K562 (cell line): ENCODE measurements around the gene ERVH48-1. TPM values are rescaled to one million over a fixed set of nuclear protein-coding genes. Genes with fewer than 3 reads are reported as not detected.

ENCODE experiments used
- ARID1B ChIP-seq: fragments of 450-650 bp; IDR thresholded peaks from 2 replicates; pipeline ENCODE4 v1.6.1; 2016; ENCODE audit warnings: antibody characterized with exemption, mild to moderate bottlenecking, inconsistent platforms
- E2F3 ChIP-seq: fragments of 250-450 bp; sonication (Bioruptor Pico); IDR thresholded peaks from 2 replicates; pipeline ENCODE4 v1.4.0; 2020; ENCODE audit warnings: mild to moderate bottlenecking
- ELF2 ChIP-seq: fragments of 250-450 bp; sonication (Bioruptor Pico); IDR thresholded peaks from 2 replicates; pipeline ENCODE4 v1.5.0; 2021; ENCODE audit warnings: mild to moderate bottlenecking
- ERF ChIP-seq: fragments of 450-650 bp; formaldehyde crosslinking; IDR thresholded peaks from 2 replicates; pipeline ENCODE4 v1.4.0; 2020; ENCODE audit warnings: mild to moderate bottlenecking, mixed read lengths
- ESRRB ChIP-seq: fragments of 250-450 bp; sonication (Bioruptor Pico); IDR thresholded peaks from 2 replicates; pipeline ENCODE4 v1.5.0; 2020; ENCODE audit warnings: mild to moderate bottlenecking, moderate library complexity, borderline replicate concordance
- GABPA ChIP-seq: fragments of 200-800 bp; sonication (Bioruptor generic); conservative IDR thresholded peaks from 2 replicates; pipeline ENCODE4 v1.6.1; 2016; ENCODE audit warnings: low read depth, missing genetic modification characterization, missing compliant biosample characterization
- GATAD2A ChIP-seq: fragments of 450-650 bp; IDR thresholded peaks from 2 replicates; pipeline ENCODE4 v1.6.1; 2017
- HEY1 ChIP-seq: fragments of 250-450 bp; sonication (Bioruptor Pico); IDR thresholded peaks from 2 replicates; pipeline ENCODE4 v1.5.0; 2020; ENCODE audit warnings: mild to moderate bottlenecking, moderate library complexity, borderline replicate concordance
- PHF21A ChIP-seq: fragments of 450-650 bp; IDR thresholded peaks from 2 replicates; pipeline ENCODE4 v1.6.1; 2017; ENCODE audit warnings: low read depth, borderline replicate concordance
- PYGO2 ChIP-seq: fragments of 450-650 bp; IDR thresholded peaks from 2 replicates; pipeline ENCODE4 v1.6.1; 2016; ENCODE audit warnings: mild to moderate bottlenecking, missing genetic modification characterization, moderate library complexity, missing compliant biosample characterization
- RAD51 ChIP-seq: fragments of 450-650 bp; IDR thresholded peaks from 2 replicates; pipeline ENCODE4 v1.7.1; 2016; ENCODE audit warnings: low read depth, mild to moderate bottlenecking, borderline replicate concordance
- ZEB2 ChIP-seq: fragments of 450-650 bp; IDR thresholded peaks from 2 replicates; pipeline ENCODE4 v1.6.1; 2016
- ZNF76 ChIP-seq: fragments of 250-450 bp; sonication (Bioruptor Pico); IDR thresholded peaks from 2 replicates; pipeline ENCODE4 v1.4.0; 2020; ENCODE audit warnings: mild to moderate bottlenecking, moderate library complexity, borderline replicate concordance
- polyA plus RNA-seq, 8 experiments: library from polyadenylated mRNA; depleted of rRNA in 4 of 8; stranded (reverse) in 5 of 8; unstranded in 3 of 8; fragments of >200 nt; fragmentation: Nextera tagmentation in 2 of 8; fragmentation: Illumina TruSeq in 1 of 8; extraction: Ambion mirVana in 2 of 8; extraction: Trizol in 1 of 8; gene quantifications; 2 replicates each; pipeline versions ENCODE4 v1.2.1 to v1.2.3, GENCODE V29; 2011 to 2014; ENCODE audit warnings: inconsistent platforms in 1 of 8, missing spikeins in 1 of 8
- total RNA-seq, 7 experiments: library from RNA; depleted of rRNA in 6 of 7; stranded (reverse); fragments of >200 nt in 6 of 7; fragmentation: Illumina TruSeq in 2 of 7; extraction: Trizol in 2 of 7; gene quantifications; 2 replicates each; pipeline versions ENCODE4 v1.2.1 to v1.2.3, GENCODE V29; 2011 to 2021; ENCODE audit warnings: low replicate concordance in 1 of 7
- TF ChIP-seq, protein P1 (sequence below): sonication (generic); formaldehyde crosslinking; IDR thresholded peaks from 2 replicates; pipeline ENCODE4 v1.8.0; 2022; ENCODE audit warnings: missing genetic modification reagents, mild to moderate bottlenecking, borderline replicate concordance
- TF ChIP-seq, protein P2 (sequence below): sonication (generic); formaldehyde crosslinking; IDR thresholded peaks from 2 replicates; pipeline ENCODE4 v1.9.0; 2022; ENCODE audit warnings: mild to moderate bottlenecking, missing genetic modification reagents
- TF ChIP-seq, protein P3 (sequence below): fragments of 450-650 bp; IDR thresholded peaks from 2 replicates; pipeline ENCODE4 v1.6.1; 2016; ENCODE audit warnings: mild to moderate bottlenecking, moderate library complexity

The ERVH48-1 gene
- total and polyA plus RNA-seq, 9 of the 15 experiments (the other 6 are each of a cell fraction or from before 2014, with no cell fraction given): 0.08 to 0.49 (median 0.16) TPM; not detected in 3

DNA sequence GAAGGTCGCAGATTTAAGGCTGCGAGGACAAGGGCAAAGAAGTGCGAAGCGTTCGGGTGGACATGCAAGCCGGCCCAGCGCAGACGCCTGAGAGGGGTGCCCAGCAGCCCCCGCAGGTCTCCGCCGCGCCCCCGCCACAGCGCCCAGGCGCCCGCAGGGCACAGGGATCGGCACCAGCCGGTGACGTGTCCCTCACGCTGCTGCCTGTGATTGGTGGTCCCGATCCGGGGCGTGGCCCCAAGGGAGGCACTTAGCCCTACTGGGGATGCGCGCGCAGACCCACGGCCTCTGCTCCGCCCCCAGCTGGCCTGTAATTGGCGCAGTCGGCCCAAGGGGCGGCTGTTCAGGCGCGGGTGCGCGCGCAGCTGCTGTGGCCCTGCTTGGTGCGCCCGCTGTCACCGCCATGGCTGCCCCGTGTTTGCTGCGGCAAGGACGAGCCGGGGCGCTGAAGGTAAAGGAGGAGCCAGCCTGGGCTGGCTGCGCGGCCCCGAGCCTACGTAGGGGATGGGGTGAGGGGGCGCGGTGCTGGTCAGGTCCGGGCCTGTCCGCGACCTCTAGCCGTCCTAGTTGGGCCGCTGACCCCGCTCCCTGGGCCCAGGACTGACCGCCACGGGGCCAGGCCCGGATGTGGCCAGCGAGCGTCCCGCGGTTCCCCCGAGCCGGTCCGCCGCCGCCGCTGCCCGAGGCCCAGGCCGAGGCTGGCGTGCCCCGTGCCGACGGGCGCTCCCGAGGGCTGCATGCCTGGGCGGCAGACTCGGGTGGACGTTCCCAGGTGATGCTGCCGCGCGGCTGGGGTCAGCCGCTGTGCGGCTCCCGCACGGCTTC, 32.3 kb downstream of the ERVH48-1 start, which contains the start of gene NDUFV3 (continued):
- 0 out of 2 replicates have a peak, but pooled peaks have one; percentile 37 for TF ChIP-seq ZNF76
- TF ChIP-seq PHF21A: 0 out of 2 replicates have a peak, but pooled peaks have one; percentile 31
- peak; percentile 4; the same call in 1 of the 2 replicates for TF ChIP-seq ARID1B
- TF ChIP-seq ZEB2: no peak
- TF ChIP-seq GABPA: peak; percentile 73
- TF ChIP-seq ESRRB (CRISPR knock-in tag): no peak
- TF ChIP-seq, protein P1, sequence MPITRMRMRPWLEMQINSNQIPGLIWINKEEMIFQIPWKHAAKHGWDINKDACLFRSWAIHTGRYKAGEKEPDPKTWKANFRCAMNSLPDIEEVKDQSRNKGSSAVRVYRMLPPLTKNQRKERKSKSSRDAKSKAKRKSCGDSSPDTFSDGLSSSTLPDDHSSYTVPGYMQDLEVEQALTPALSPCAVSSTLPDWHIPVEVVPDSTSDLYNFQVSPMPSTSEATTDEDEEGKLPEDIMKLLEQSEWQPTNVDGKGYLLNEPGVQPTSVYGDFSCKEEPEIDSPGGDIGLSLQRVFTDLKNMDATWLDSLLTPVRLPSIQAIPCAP (CRISPR knock-in tag): no peak
- TF ChIP-seq, protein P2, sequence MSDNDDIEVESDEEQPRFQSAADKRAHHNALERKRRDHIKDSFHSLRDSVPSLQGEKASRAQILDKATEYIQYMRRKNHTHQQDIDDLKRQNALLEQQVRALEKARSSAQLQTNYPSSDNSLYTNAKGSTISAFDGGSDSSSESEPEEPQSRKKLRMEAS (CRISPR knock-in tag): peak; percentile 77
- TF ChIP-seq, protein P3, sequence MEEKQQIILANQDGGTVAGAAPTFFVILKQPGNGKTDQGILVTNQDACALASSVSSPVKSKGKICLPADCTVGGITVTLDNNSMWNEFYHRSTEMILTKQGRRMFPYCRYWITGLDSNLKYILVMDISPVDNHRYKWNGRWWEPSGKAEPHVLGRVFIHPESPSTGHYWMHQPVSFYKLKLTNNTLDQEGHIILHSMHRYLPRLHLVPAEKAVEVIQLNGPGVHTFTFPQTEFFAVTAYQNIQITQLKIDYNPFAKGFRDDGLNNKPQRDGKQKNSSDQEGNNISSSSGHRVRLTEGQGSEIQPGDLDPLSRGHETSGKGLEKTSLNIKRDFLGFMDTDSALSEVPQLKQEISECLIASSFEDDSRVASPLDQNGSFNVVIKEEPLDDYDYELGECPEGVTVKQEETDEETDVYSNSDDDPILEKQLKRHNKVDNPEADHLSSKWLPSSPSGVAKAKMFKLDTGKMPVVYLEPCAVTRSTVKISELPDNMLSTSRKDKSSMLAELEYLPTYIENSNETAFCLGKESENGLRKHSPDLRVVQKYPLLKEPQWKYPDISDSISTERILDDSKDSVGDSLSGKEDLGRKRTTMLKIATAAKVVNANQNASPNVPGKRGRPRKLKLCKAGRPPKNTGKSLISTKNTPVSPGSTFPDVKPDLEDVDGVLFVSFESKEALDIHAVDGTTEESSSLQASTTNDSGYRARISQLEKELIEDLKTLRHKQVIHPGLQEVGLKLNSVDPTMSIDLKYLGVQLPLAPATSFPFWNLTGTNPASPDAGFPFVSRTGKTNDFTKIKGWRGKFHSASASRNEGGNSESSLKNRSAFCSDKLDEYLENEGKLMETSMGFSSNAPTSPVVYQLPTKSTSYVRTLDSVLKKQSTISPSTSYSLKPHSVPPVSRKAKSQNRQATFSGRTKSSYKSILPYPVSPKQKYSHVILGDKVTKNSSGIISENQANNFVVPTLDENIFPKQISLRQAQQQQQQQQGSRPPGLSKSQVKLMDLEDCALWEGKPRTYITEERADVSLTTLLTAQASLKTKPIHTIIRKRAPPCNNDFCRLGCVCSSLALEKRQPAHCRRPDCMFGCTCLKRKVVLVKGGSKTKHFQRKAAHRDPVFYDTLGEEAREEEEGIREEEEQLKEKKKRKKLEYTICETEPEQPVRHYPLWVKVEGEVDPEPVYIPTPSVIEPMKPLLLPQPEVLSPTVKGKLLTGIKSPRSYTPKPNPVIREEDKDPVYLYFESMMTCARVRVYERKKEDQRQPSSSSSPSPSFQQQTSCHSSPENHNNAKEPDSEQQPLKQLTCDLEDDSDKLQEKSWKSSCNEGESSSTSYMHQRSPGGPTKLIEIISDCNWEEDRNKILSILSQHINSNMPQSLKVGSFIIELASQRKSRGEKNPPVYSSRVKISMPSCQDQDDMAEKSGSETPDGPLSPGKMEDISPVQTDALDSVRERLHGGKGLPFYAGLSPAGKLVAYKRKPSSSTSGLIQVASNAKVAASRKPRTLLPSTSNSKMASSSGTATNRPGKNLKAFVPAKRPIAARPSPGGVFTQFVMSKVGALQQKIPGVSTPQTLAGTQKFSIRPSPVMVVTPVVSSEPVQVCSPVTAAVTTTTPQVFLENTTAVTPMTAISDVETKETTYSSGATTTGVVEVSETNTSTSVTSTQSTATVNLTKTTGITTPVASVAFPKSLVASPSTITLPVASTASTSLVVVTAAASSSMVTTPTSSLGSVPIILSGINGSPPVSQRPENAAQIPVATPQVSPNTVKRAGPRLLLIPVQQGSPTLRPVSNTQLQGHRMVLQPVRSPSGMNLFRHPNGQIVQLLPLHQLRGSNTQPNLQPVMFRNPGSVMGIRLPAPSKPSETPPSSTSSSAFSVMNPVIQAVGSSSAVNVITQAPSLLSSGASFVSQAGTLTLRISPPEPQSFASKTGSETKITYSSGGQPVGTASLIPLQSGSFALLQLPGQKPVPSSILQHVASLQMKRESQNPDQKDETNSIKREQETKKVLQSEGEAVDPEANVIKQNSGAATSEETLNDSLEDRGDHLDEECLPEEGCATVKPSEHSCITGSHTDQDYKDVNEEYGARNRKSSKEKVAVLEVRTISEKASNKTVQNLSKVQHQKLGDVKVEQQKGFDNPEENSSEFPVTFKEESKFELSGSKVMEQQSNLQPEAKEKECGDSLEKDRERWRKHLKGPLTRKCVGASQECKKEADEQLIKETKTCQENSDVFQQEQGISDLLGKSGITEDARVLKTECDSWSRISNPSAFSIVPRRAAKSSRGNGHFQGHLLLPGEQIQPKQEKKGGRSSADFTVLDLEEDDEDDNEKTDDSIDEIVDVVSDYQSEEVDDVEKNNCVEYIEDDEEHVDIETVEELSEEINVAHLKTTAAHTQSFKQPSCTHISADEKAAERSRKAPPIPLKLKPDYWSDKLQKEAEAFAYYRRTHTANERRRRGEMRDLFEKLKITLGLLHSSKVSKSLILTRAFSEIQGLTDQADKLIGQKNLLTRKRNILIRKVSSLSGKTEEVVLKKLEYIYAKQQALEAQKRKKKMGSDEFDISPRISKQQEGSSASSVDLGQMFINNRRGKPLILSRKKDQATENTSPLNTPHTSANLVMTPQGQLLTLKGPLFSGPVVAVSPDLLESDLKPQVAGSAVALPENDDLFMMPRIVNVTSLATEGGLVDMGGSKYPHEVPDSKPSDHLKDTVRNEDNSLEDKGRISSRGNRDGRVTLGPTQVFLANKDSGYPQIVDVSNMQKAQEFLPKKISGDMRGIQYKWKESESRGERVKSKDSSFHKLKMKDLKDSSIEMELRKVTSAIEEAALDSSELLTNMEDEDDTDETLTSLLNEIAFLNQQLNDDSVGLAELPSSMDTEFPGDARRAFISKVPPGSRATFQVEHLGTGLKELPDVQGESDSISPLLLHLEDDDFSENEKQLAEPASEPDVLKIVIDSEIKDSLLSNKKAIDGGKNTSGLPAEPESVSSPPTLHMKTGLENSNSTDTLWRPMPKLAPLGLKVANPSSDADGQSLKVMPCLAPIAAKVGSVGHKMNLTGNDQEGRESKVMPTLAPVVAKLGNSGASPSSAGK: no peak
- TF ChIP-seq ERF: peak; percentile 81
- TF ChIP-seq PYGO2 (tag): no peak
- TF ChIP-seq HEY1 (CRISPR knock-in tag): peak; percentile 20; the same call in 1 of the 2 replicates
- TF ChIP-seq E2F3 (CRISPR knock-in tag): peak; percentile 66; the same call in 1 of the 2 replicates
- TF ChIP-seq RAD51: no peak; the same call in 1 of the 2 replicates
- peak; percentile 61; the same call in 1 of the 2 replicates for TF ChIP-seq ELF2 (CRISPR knock-in tag)
- no peak; the same call in 1 of the 2 replicates for TF ChIP-seq GATAD2A
